ENCODE results near the gene LRPAP1. TPM values are rescaled to one million over a fixed set of nuclear protein-coding genes. Genes with fewer than 3 reads are reported as not detected.
"Not testable (repeated sequence)": the region's sequence is repeated elsewhere in the genome, so short reads cannot be mapped to it uniquely, and the experiment has no call there.

LRPAP1 gene
- total RNA-seq, 1 donor from 2014 or later, result 88.1 TPM

DNA sequence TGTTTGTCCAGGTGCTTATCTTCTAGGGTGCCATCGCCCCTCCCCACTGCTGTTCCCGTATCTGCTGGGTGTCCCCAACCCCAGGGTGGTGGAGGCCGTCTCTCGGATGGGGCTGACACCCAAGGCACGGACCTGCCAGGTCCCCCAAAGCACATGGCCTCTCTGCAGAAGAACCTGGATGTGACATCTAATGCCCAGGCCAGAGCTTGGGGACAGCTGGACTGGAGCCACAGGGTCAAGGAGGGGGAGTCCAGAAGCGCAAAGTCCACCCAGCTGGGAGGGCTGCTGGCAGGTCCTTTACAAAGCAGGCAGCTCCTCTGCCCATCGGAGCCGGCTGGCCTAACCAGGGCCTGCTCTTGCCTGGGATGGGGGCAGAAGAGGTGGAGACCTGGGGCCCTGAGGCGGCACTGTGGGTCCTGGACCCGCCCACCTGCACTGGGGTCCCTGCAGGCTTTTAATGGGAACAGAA is 69.9 kb downstream of the LRPAP1 start:
- intact Hi-C loops (cut with micrococcal nuclease), result no loop called here
- H3K27ac Mint-ChIP-seq, result no peak overlapping the region
- H3K4me1 Mint-ChIP-seq (ENCODE audit: low read depth), result no peaks in the 10 kb centered on the region
- H3K4me3 Mint-ChIP-seq, result no peak overlapping the region
- no peak for DNase-seq (ENCODE audit: low spot score)
- peaks cover 5% of the 10 kb centered on the region for H3K27me3 Mint-ChIP-seq (ENCODE audit: insufficient read depth)
- H3K36me3 Mint-ChIP-seq (ENCODE audit: low read depth), result no peaks in the 10 kb centered on the region
- no peaks in the 10 kb centered on the region for H3K9me3 Mint-ChIP-seq

DNA sequence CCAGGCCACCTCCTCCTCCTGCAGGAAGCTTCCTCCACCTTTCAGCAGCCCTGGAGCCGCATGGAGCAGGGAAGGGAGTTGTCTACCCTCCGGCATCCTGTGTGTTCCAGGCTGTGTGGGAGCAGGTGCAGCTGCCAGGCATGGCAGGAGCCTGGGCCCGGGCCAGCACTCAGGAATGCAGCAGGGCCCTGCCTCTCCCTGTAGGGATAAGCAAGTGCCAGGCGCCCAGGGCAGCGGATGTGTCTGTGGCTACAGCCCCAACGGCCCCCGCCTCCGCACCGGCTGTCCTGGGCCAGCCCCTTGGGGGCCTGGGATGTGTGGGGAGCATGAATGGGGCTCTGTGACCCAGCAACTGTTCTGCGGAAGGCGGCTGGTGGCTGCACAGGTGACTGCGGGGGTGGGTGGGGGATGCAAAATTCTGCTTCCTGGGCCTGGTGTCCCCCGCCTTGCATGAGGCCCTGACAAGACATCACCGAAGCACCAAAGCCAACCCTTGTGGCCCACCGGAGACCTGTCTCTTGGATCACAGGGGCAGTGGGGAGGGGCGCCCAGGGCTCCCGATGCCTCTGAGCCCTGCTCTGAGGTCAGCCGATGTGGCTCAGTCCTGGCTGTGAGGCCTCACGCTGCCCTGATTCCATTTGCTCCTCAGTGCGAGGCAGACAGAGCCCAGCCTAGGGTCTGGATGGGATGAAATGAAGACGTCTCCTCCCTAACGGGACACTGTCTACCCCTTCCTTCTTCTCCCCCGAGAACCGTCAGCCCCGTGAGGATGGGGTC is 70.5 kb downstream of the LRPAP1 start:
- intact Hi-C loops (cut with micrococcal nuclease), result no loop called here
- Mint-ChIP-seq H3K27ac (no peak overlapping the region), H3K27me3 (ENCODE audit: insufficient read depth) (peaks cover 5% of the 10 kb centered on the region), H3K36me3 (ENCODE audit: low read depth) (no peaks in the 10 kb centered on the region), H3K4me1 (ENCODE audit: low read depth) (no peaks in the 10 kb centered on the region), H3K4me3 (no peak overlapping the region), H3K9me3 (no peaks in the 10 kb centered on the region)
- DNase-seq (ENCODE audit: low spot score), result no peak

DNA sequence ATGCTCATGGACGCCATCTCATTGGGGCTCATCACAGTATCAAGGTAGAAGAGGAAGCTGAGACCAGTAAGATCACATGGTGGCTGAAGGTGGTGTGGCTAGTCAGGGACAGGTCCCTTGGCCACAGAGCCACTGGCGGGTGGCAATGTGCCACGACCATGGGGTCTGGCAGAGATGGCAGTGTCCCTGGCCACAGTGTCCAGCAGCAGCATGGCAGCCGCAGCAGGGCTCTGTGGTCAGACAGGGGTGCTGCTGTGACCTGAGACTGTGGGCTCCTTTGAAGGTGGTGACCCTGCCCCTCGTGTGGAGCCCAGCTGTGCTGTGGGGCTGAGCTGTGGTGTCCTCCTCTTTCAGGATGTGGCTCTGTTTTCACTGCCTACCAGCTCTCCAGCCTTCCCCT is 71.3 kb downstream of the LRPAP1 start:
- Mint-ChIP-seq H3K4me1 (ENCODE audit: low read depth) (no peaks in the 10 kb centered on the region), H3K27ac (no peak overlapping the region), H3K9me3 (no peaks in the 10 kb centered on the region), H3K27me3 (ENCODE audit: insufficient read depth) (peaks cover 5% of the 10 kb centered on the region), H3K36me3 (ENCODE audit: low read depth) (no peaks in the 10 kb centered on the region), H3K4me3 (no peak overlapping the region)
- intact Hi-C loops (cut with micrococcal nuclease), result no loop called here
- DNase-seq (ENCODE audit: low spot score), result no peak

DNA sequence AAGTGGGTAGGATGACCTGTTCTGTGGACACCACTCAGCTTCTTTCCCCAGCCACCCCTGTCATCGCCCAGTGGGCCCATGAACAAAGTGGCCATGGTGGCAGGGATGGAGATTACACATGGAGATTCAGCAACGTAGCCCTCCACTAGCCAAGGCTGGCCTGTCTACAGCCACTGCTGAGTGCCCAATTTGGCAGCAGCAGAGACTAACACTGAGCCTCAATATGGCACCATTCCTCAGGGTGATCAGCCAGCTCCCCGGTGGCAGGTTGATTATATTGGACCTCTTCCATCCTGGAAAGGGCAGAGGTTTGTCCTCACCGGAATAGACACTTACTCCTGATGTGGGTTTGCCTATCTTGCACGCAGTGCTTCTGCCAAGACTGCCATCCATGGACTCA is 73.1 kb downstream of the LRPAP1 start:
- H3K27ac Mint-ChIP-seq; H3K4me1 Mint-ChIP-seq (ENCODE audit: low read depth); H3K4me3 Mint-ChIP-seq; intact Hi-C loops (cut with micrococcal nuclease); H3K36me3 Mint-ChIP-seq (ENCODE audit: low read depth); H3K27me3 Mint-ChIP-seq (ENCODE audit: insufficient read depth); H3K9me3 Mint-ChIP-seq; DNase-seq (ENCODE audit: low spot score): not testable (repeated sequence)

DNA sequence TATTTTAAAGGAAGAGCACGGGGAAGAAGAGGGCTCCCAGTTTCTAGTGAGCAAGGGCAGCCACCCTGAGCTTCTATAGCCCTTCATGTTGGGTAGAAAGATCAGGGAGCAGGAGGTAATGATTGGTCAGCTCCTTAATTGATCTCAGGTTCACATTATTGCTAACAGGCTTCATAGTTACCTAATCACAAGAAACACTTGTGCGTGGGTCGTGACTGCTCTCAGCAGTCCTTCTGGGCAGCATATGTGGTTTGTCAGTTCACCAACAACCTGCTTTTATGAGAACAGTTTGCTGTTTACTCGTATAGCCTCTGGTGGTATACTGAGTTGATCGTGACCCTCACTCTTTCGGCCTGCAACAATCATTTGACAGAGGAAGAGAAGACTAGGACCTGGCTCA is 73.9 kb downstream of the LRPAP1 start:
- no peak for DNase-seq (ENCODE audit: low spot score)
- H3K27me3 Mint-ChIP-seq (ENCODE audit: insufficient read depth), result peaks cover 9% of the 10 kb centered on the region
- no peak overlapping the region for H3K4me3 Mint-ChIP-seq
- intact Hi-C loops (cut with micrococcal nuclease), result no loop called here
- no peaks in the 10 kb centered on the region for H3K36me3 Mint-ChIP-seq (ENCODE audit: low read depth)
- no peak overlapping the region for H3K27ac Mint-ChIP-seq
- H3K4me1 Mint-ChIP-seq (ENCODE audit: low read depth), result no peaks in the 10 kb centered on the region
- peaks cover 9% of the 10 kb centered on the region for H3K9me3 Mint-ChIP-seq

DNA sequence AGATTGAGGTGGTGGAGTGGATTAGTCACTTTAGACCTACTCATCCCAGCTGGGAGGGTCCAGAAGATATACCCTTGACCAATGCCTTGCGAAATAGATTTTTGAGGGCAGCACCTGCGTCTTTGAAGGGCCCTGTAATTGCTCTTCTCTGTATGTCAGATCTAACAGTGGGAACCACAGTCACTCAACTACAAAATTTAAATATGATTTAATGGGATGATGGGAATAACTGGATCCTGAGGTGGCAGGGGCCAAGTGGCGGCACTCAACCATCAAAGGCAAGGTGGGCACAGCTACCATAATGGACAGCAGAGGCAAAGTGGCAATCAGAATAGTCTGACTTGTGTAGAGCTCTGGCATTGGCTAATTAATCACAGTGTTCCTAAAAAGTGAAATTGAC is 76.6 kb downstream of the LRPAP1 start:
- intact Hi-C loops (cut with micrococcal nuclease); H3K27me3 Mint-ChIP-seq (ENCODE audit: insufficient read depth); H3K4me1 Mint-ChIP-seq (ENCODE audit: low read depth); H3K4me3 Mint-ChIP-seq; DNase-seq (ENCODE audit: low spot score); H3K27ac Mint-ChIP-seq; H3K9me3 Mint-ChIP-seq; H3K36me3 Mint-ChIP-seq (ENCODE audit: low read depth): not testable (repeated sequence)

Other genes with a start within 250 kb of the LRPAP1 start
- 3.1 and 3.6 TPM in 2 replicates for gene RGS12, start 239.4 kb downstream of the LRPAP1 start, total RNA-seq
- not detected in 2 replicates for gene HGFAC, start 90.5 kb downstream of the LRPAP1 start, total RNA-seq
- gene DOK7, start 69.1 kb downstream of the LRPAP1 start, total RNA-seq, result not detected in 2 replicates
- not detected in 2 replicates for gene ADRA2C, start 234.0 kb upstream of the LRPAP1 start, total RNA-seq

Data from activated T-helper 1 cell treated with anti-CD3 and anti-CD28 coated beads, Interleukin-12 subunit alpha, Interleukin-12 subunit beta, Interleukin-2, Interleukin-4 antibody, amounts not matched to agents 30 ng/mL and 10 ng/mL and 1 ng/mL, durations not matched to agents 14 hours and 24 hours and 36 hours (primary cell).